Motor neuron (in vitro differentiated cells): ENCODE data around the gene PARD6B. TPM values are rescaled to one million over a fixed set of nuclear protein-coding genes. Genes with fewer than 3 reads are reported as not detected.

Experiments
- total RNA-seq, 8 experiments: library from RNA; unstranded; fragments of 300-600 nt; gene quantifications; 2 replicates each; pipeline versions ENCODE4 v1.2.3 to v1.2.4, GENCODE V29; 2022

PARD6B gene
- total RNA-seq, 8 experiments from 2014 or later: 1.5 to 12.7 (median 6.6) TPM

Other genes with a start within 250 kb of the PARD6B start
- 10 to 100 TPM; 28.2 to 54.5 (median 31.6) TPM for gene PTPN1, start 221.2 kb upstream of the PARD6B start, total RNA-seq
- gene RIPOR3, start 40.0 kb upstream of the PARD6B start, total RNA-seq: 10 to 100 TPM in 1 of 8 experiments, 1 to 10 TPM in 7; 1.0 to 13.0 (median 2.8) TPM
- gene BCAS4, start 63.5 kb downstream of the PARD6B start, total RNA-seq: 10 to 100 TPM in 4 of 8 experiments, 1 to 10 TPM in 4; 2.4 to 20.3 (median 12.0) TPM
- 100 to 1,000 TPM in 1 of 8 experiments, 10 to 100 TPM in 7; 11.6 to 121 (median 55.7) TPM for gene ADNP, start 199.9 kb downstream of the PARD6B start, total RNA-seq
- 10 to 100 TPM; 44.3 to 99.6 (median 66.4) TPM for gene DPM1, start 227.0 kb downstream of the PARD6B start, total RNA-seq
- 1 to 10 TPM; 4.1 to 9.3 (median 6.0) TPM for gene MOCS3, start 227.2 kb downstream of the PARD6B start, total RNA-seq